Measurements from ENCODE around the gene OR1N2.
"Not testable (repeated sequence)": the region's sequence is repeated elsewhere in the genome, so short reads cannot be mapped to it uniquely, and the experiment has no call there.

Gene OR1N2, protein sequence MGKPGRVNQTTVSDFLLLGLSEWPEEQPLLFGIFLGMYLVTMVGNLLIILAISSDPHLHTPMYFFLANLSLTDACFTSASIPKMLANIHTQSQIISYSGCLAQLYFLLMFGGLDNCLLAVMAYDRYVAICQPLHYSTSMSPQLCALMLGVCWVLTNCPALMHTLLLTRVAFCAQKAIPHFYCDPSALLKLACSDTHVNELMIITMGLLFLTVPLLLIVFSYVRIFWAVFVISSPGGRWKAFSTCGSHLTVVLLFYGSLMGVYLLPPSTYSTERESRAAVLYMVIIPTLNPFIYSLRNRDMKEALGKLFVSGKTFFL

DNA sequence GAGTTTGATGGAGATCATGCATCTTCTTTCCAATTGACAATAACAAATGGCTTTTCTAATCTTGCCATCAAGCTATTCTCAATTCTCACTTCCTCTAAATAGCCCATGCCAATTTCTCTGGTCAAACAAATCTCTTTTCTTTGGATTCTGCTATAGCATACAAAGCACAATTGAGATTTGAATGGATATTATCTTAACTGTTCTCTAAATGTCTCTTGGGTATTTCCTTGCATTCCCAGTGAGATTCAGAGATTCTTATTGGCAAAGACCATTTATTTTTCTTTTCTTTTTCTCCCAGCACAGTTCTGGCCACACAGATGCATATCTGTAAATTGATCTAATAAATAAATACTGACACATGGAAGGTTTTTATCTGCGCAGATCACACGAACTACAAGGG, at the start of gene OR1N2:
Gene OR1N2, plus strand, starts transcription at position 301 of the 400 bp plus-strand sequence. CDS start 100 bp downstream, outside the sequence.
- no peak for DNase-seq

DNA sequence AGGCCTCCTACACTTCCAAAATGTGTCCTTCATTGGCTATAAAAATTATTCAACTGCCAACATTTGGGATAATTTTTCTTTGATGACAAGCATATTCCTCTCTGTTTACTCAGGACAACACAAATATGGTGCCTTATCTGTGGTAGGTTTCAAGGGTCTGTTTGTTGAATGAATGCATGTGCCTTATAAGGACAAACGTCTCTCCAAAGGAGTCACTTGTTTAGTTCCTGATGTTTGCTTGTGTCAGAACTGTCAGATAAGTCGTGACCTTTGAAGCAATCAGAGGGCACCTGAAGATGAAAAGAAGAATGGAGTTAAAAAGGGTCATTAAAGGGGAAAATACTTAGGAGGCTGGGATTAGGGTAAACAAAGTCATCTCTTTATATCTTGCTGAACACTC, 45.9 kb upstream of the OR1N2 start:
- no peak for DNase-seq

DNA sequence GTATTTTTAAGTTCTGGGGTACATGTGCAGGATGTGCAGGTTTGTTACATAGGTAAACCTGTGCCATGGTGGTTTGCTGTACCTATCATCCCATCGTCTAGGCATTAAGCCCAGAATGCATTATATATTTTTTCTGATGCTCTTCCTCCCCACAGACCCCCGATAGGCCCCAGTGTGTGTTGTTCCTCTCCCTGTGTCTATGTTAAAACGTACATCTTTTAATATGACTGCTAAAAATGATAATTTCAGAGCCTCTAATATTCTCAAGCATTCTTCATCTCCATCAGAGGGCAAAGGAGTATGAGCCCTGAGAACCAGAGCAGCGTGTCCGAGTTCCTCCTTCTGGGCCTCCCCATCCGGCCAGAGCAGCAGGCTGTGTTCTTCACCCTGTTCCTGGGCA, 42.4 kb upstream of the OR1N2 start, which contains the start of gene OR1J2:
Gene OR1J2, plus strand, starts transcription at position 301 of the 400 bp plus-strand sequence. Its CDS starts 0 bp downstream, at position 301.
- DNase-seq: no peak

DNA sequence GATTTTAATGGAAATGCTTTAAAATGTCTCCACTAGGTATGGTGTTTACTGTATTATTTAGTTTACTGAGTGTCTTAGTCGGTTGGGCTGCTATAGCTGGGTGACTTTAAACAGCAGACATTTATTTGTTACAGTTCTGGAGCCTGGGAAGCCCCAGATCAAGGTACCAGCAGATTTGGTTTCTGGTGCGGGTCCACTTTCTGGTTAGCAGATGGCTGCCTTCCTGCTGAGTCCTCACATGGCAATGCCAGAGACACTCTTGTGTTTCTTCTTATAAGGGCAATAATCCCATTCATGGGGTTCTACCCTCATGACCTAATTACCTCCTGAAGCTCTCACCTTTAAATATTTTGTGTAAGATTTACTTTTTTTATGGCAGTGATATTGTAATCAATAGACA, 34.7 kb upstream of the OR1N2 start:
- no peak for DNase-seq

DNA sequence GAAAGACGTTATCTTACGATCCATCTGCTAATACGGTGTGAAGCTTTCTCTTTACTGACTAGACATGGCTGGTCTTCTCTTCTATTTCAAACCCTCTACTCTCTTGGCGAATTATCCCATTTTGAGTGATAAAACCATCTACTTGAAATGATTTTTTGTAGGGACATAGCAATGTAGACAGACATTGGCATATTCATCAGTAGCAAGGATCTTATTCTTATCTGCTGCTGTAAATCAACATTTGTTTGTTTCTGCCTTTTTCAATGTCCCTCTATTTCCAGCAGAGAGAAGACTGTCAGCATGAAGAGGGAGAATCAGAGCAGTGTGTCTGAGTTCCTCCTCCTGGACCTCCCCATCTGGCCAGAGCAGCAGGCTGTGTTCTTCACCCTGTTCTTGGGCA, 34.1 kb upstream of the OR1N2 start, which contains the start of gene OR1J4:
Gene OR1J4, plus strand, starts transcription at position 301 of the 400 bp plus-strand sequence. Its CDS starts 0 bp downstream, at position 301.
- no peak for DNase-seq

DNA sequence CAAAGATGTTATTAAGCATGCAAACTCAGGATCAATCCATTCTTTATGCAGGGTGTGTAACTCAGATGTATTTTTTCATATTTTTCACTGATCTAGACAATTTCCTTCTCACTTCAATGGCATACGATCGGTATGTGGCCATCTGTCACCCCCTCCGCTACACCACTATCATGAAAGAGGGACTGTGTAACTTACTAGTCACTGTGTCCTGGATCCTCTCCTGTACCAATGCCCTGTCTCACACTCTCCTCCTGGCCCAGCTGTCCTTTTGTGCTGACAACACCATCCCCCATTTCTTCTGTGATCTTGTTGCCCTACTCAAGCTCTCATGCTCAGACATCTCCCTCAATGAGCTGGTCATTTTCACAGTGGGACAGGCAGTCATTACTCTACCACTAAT, 33.5 kb upstream of the OR1N2 start:
- DNase-seq: no peak

DNA sequence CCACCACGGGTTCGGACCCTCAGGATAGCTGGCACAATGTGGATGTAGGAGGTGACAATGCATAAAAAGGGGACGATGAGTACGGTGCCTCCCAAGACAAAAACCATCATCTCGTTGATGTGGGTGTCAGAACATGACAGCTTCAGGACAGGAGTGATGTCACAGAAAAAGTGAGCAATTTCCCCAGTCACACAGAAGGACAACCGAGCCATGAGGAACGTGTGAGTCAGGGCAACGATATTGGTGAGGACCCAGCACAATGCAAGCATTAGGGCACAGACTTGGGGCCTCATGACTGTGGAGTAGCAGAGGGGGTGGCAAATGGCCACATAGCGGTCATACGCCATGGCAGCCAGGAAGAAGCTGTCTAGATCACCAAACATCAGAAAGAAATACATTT, 26.3 kb upstream of the OR1N2 start:
- no peak for DNase-seq

DNA sequence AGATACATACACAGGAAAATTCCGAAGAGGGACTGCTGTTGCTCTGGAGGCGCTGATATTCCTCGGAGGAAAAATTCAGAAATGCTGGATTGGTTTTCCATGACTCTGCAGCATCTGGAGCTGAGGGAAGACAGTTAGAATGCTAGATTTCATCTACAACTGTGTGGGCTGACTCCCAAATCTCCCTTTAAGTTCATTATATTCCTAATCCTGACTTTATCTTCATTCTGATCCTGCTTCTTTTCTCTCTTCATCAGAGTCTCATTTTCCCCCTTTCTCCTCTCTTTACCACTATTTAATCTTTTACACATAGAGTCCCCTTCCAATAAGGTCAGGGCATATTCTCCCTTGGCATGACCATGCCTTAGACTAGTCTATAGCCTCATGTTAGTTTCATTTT, 25.7 kb upstream of the OR1N2 start, which contains the start of gene OR1N1:
Gene OR1N1, minus strand, starts transcription at position 101 of the 400 bp plus-strand sequence. Its CDS starts 0 bp downstream, at position 101.
- DNase-seq: no peak

DNA sequence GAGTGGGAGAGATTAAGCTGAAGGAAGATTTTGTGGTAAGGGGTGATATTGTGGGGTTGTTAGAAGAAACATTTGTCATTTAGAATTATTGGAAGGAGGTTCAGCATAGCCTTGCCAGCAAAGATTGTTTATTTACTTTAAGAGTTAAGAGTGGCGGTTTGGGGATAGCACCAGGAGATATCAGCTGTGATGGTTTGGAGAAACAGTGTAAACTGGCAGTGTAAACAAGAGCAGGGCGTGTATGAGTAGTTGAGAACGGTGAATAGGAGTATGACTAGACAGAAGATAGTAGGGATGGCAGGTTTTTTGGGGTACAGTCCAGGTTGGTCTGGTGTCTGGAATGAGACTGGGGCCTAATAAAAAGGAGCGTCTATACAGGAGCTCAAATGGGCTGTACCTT, 21.8 kb upstream of the OR1N2 start:
- DNase-seq: not testable (repeated sequence)

DNA sequence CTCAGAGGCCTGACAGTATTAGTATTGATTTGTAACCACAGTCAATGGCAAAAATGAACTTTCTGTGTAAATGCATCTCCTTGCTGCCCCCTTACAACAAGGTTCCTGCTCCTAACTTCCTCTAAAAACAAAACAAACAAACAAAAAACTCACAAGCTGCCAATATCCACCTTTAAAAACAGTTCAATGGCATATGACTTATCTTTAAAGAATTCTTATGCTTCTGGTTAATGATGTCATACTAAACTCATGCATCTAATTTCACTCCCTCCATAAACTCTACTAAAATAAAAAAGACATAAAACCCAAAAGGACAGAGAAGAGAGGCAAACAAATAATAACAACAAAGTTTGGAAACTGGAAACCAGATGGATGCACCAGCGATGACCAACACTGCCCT, 16.8 kb upstream of the OR1N2 start:
- DNase-seq: no peak

DNA sequence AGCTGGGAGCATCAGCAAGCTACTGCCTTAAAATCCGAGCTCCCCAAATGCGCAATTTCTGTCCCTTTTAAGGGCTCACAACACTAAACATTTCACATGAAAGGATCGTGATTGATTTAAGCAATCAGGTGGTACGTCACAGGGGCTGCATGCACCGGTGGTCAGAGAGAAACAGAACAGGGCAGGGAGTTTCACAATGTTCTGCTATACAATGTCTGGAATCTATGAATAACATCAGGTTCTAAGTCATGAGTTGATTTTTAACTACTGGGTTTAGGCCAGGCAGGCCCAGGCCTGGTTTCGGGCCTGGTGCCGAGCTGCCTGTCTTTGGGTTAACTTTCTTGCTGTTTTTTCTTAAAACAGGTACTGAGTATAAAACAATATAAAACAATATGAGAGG, 15.8 kb upstream of the OR1N2 start:
- DNase-seq: not testable (repeated sequence)

DNA sequence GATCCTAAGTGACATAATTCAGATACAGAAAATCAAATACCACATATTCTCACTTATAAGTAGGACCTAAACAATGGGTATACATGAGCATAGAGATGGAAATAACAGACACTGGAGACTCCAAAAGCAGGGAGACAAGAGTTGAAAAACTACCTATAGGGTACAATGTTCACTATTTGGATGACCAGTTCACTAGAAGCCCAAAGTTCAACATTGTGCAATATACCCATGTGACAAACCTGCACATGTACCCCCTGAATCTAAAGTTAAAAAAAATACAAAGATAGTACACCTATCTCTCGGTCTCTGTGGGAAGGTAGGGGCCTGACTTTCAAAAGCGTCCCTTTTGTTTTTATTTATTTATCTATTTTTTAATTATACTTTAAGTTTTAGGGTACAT, 14.2 kb upstream of the OR1N2 start:
- no peak for DNase-seq

DNA sequence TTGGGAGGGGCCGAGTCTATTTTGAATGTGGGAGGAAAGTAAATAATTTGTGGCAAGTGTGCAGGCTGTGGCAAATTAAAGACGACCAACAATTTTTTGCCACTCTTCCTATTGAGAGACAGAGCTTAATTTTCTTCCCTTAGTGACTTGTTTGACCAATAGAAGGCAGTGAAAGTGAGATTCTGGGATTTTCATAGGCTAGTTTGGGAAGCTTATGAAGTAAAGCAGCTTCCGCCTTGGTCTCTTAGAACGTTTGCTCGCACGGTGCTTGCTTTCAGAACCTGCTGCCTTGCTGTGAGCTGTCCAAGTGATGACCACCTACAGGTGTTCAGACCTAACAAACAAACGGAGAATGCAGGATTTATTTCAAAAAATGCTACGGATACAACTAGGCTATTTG, 6.7 kb upstream of the OR1N2 start:
- DNase-seq: no peak

DNA sequence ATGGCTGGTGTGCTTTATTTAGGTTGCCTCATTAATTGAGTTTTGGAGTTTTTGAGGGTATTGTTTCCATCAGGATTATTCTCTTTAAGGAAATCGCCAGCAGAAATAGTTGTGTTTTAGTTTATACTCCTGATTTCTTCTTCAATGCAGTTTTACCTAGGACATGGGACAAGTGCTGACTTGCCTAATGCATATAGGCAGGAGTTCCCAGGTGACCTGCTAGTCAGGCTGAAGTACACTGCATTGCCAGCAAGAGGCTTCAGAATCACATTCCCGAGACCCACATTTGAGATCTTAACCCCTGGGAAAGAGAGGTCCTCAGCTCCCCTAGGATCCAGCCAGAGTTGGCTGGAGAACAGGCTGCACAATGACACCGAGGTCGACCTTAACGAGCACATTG, 1.5 kb upstream of the OR1N2 start:
- no peak for DNase-seq

DNA sequence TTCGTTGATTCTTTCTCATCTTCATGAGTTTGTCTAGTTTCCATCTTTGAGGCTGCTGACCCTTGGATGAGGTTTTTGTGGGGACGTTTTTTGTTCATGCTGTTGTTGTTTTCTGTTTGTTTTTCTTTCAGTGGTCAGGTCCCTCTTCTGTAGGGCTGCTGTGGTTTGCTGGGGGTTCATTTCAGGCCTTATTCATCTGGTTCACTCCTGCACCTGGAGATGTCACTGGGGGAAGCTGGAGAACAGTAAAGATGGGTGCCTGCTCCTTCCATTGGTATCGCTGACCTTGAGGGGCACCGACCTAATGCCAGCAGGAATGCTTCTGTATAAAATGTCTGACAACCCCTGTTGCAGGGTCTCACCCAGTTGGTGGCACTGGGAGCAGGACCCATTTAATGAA, 8.5 kb downstream of the OR1N2 start:
- no peak for DNase-seq

DNA sequence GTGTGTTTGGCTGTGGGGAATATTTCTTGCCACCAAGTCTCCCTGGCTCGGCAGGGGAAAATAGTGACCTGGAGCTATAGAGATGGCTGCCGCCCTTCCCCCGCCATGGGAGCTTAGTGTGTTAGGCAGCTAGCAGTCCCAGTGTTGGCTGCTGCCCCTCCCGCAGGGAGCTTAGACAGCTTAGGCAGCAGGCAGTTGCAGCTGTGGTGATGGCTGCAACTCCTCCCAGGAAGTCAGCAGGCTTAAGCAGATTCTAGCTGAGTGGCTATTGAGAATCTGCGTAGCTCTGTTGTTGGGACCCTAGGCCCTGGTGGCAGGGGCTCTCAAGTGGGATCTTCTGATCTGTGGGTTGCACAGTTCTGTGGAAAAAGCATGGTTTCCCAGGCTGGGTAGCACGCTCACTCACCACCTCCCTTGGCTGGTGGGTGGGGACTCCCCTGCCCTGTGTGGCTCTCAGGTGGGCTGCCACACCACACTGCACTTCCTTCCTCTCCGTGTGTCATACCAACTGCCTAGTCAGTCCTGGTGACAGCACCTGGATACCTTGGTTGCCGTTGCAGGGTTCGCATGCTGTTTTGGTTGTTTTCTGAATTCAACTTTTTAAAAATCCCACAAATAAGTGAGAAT, 9.3 kb downstream of the OR1N2 start:
- no peak for DNase-seq

DNA sequence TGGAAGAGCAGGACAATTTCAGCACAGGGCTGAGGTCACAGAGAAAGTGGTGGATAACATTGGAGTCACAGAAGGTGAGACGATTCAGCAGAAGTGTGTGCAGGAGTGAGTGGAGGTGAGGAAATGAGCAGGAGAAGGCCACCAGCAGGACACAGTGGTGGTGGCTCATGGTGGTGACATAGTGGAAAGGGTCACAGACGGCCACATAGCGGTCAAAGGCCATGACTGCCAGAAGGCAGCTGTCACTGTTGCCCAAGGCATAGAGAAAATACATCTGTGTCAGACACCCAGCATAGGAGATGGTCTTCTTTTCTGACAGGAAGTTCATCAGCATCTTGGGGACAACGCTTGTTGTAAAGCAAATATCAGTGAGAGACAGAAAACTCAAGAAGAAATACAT, 15.0 kb downstream of the OR1N2 start:
- no peak for DNase-seq

DNA sequence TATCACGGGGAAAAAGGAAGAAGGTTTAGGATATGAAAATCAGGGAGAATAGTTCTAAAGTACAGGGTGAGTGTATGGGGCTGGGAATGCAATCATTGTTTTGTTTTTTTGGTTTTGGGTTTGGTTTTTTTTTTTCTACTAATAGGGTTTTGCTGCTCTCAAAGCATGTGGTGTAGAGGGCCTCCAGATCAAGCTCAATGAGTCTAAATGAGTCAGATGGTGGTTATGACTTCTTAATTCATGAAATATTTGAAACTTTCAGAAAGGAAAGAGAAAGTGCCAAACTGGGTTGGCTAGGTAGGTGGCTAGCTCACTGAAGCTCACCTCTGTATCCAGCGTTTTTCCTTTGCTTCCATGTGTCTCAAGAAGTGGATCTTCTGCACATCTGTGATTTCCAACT, 19.5 kb downstream of the OR1N2 start:
- no peak for DNase-seq

DNA sequence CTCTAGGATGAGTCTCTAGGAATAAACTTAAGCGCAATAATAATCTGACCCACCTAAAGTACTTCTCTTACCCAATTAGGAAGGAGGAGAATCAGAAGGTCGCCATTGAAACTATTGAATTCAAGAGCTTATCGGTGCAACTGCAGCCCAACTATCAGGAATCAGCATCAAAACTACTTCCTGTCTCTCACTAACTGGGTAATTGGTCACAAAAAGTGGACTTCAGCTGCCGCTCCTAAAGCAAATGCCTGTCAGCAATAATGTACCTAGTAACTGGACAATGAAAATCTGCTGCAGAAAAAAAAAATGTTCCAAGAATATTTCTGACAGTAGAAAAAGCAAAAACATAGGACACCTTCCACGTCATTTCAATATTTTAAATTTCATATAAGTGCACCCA, 27.0 kb downstream of the OR1N2 start:
- DNase-seq: no peak

DNA sequence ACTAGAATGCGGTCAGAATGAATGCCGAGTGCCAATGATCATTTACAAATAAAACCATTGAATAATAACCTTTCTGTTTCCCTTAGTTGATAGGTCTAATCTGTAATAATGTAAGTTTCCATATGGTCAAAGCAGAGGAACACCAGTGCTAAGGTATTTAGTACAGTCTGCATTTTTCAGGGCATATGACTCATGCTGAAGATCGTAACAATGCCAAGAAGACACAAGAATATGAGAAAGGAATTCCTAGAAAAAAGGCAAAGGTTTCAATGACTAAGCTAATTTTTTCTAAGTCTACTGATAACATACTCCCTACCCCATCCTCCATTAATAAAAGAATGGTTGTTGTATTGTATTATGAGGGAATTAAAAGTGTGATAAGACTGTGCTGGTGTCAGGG, 27.4 kb downstream of the OR1N2 start:
- no peak for DNase-seq

DNA sequence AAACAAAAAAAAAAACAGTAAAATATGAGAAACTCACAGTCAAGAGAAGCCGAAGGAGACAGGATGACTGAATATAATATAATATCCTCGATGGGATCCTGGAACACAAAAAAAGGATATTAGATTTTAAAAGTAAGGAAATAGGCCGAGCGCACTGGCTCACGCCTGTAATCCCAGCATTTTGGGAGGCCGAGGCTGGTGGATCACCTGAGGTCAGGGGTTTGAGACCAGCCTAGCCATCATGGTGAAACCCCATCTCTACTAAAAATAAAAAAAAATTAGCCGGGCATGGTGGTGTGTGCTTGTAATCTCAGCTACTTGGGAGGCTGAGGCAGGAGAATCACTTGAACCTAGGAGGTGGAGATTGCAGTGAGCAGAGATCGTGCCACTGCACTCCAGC, 30.4 kb downstream of the OR1N2 start, which contains the start of gene OR1L8:
Gene OR1L8, minus strand, starts transcription at position 101 of the 400 bp plus-strand sequence. CDS start 14,907 bp downstream, outside the sequence.
- not testable (repeated sequence) for DNase-seq

Data from DMS 273 treated with DMSO at 0.1 percent for 48 hours (cell line).